NCI-H510A (cell line): ENCODE data around the gene SAMD8.

Experiments used
- DNase-seq: peaks from one replicate; lab custom pipeline; 2025; lab: John Stamatoyannopoulos, UW

The SAMD8 gene

GRCh38 chr10:75111365-75111906 lies at the start of gene SAMD8:
TSS of gene SAMD8 (plus strand) at chr10:75111656. CDS start at chr10:75150529, 38,873 bp downstream.
- peak; percentile 95 for DNase-seq

- DNase-seq, result no peak
Observed at GRCh38 chr10:75061709-75062505, 49.5 kb upstream of the SAMD8 start.

- no peak for DNase-seq
Observed at GRCh38 chr10:75062506-75063299, 48.8 kb upstream of the SAMD8 start.

GRCh38 chr10:75063461-75064230 lies 47.8 kb upstream of the SAMD8 start:
- no peak for DNase-seq

- DNase-seq, result no peak
Observed at GRCh38 chr10:75065076-75065475, 46.4 kb upstream of the SAMD8 start.

- DNase-seq, result no peak
Observed at GRCh38 chr10:75066271-75066670, 45.2 kb upstream of the SAMD8 start.

GRCh38 chr10:75067272-75067671 lies 44.2 kb upstream of the SAMD8 start:
- DNase-seq, result no peak

- no peak for DNase-seq
Observed at GRCh38 chr10:75068523-75068922, 42.9 kb upstream of the SAMD8 start.

- no peak for DNase-seq
Observed at GRCh38 chr10:75070476-75070875, 41.0 kb upstream of the SAMD8 start.

- DNase-seq, result peak; percentile 38
Observed at GRCh38 chr10:75070961-75071428, 40.5 kb upstream of the SAMD8 start.

GRCh38 chr10:75071756-75072155 lies 39.7 kb upstream of the SAMD8 start:
- DNase-seq, result no peak

GRCh38 chr10:75072727-75073126 lies 38.7 kb upstream of the SAMD8 start:
- no peak for DNase-seq

- no peak for DNase-seq
Observed at GRCh38 chr10:75073442-75073841, 38.0 kb upstream of the SAMD8 start.

GRCh38 chr10:75074711-75075445 lies 36.6 kb upstream of the SAMD8 start:
- DNase-seq, result no peak

GRCh38 chr10:75076348-75076747 lies 35.1 kb upstream of the SAMD8 start:
- DNase-seq, result no peak

- DNase-seq, result no peak
Observed at GRCh38 chr10:75079436-75080083, 31.9 kb upstream of the SAMD8 start.

GRCh38 chr10:75080554-75080953 lies 30.9 kb upstream of the SAMD8 start:
- DNase-seq, result no peak

GRCh38 chr10:75081379-75081778 lies 30.1 kb upstream of the SAMD8 start:
- DNase-seq, result no peak

- no peak for DNase-seq
Observed at GRCh38 chr10:75083972-75084833, 27.3 kb upstream of the SAMD8 start.
